GM12873 (cell line): Measurements from ENCODE around the gene IL5RA.

Experiments
- CTCF ChIP-seq: IDR thresholded peaks from 2 replicates; pipeline ENCODE4 v1.5.1; 2012; ENCODE audit warnings: low read depth, mild to moderate bottlenecking, moderate library complexity, low read length, control low read depth; ENCODE audit not compliant: insufficient read depth; ENCODE audit errors: missing control alignments

The IL5RA gene

GRCh38 chr3:3064297-3064696 is 45.9 kb downstream of the IL5RA start:
- TF ChIP-seq CTCF = no peak

GRCh38 chr3:3059645-3060044 is 50.5 kb downstream of the IL5RA start:
- no peak for TF ChIP-seq CTCF

GRCh38 chr3:3053974-3054373 is 56.2 kb downstream of the IL5RA start:
- no peak for TF ChIP-seq CTCF

- no peak for TF ChIP-seq CTCF
Measured at GRCh38 chr3:3038201-3038991, 71.8 kb downstream of the IL5RA start.

- TF ChIP-seq CTCF = no peak
Measured at GRCh38 chr3:3037156-3037555, 73.0 kb downstream of the IL5RA start.

GRCh38 chr3:3031326-3031725 is 78.8 kb downstream of the IL5RA start:
- TF ChIP-seq CTCF = no peak

GRCh38 chr3:3027976-3028567 is 82.1 kb downstream of the IL5RA start:
- no peak for TF ChIP-seq CTCF
